Measurements from ENCODE around the gene ATP5MC2. TPM values are rescaled to one million over a fixed set of nuclear protein-coding genes. Genes with fewer than 3 reads are reported as not detected.
"Not testable (repeated sequence)": the region's sequence is repeated elsewhere in the genome, so short reads cannot be mapped to it uniquely, and the experiment has no call there.

ATP5MC2 gene
- total and polyA plus RNA-seq, 10 of the 15 experiments (the other 5 are each of a cell fraction or from before 2014, with no cell fraction given), result 379 to 1,090 (median 525) TPM

- DNase-seq (ENCODE audit: low read depth, low spot score); in situ Hi-C loops (cut with MboI); H3K27me3 ChIP-seq (replicated peaks in 1 of 2; ENCODE audit: control insufficient read depth in 2 of 2, insufficient read depth in 2 of 2, low read length in 1 of 2); H3K9me3 ChIP-seq (replicated peaks; ENCODE audit: control insufficient read depth, insufficient read depth, low read length); H3K4me1 ChIP-seq (ENCODE audit: control insufficient read depth, insufficient read depth, low read length); H3K79me2 ChIP-seq (ENCODE audit: control insufficient read depth, insufficient read depth, low read length); H4K20me1 ChIP-seq (ENCODE audit: control insufficient read depth, insufficient read depth); H3K4me2 ChIP-seq (ENCODE audit: control insufficient read depth, insufficient read depth); H3K27ac ChIP-seq (ENCODE audit: control insufficient read depth, insufficient read depth); intact Hi-C loops (cut with micrococcal nuclease; ENCODE audit: unreplicated experiment); CTCF ChIA-PET; BruUV-seq (replicated peaks); H3K36me3 ChIP-seq (ENCODE audit: control insufficient read depth in 2 of 2, insufficient read depth in 2 of 2, low read length in 1 of 2); FAIRE-seq; H2AFZ ChIP-seq (ENCODE audit: control insufficient read depth, low read depth, low read length); RAD21 ChIA-PET (ENCODE audit: unreplicated experiment); H3K4me3 ChIP-seq; H3K9ac ChIP-seq (ENCODE audit: control insufficient read depth, insufficient read depth, low read length); ATAC-seq: not testable (repeated sequence)
- WGBS (ENCODE audit: insufficient coverage, insufficient replicate concordance, low lambda C conversion rate, missing lambda C conversion rate), result 20% methylated on average over 2 of the region's 4 CpGs
- ChIA-PET SMC1A (ENCODE audit: uncharacterized antibody, unreplicated experiment) (interaction anchor here (0.7 to 2.7 kb wide), 2 partner anchors 12 to 102 kb away, joined by 3 to 8 read pairs; no protein-coding TSS in a partner anchor), POLR2A (interaction anchor here (0.6 kb wide), 1 partner anchor 707 kb away, joined by 3 read pairs; no protein-coding TSS in a partner anchor)
Observed at GRCh38 chr12:53646300-53646699, 29.6 kb downstream of the ATP5MC2 start.

- ChIA-PET POLR2A (interaction anchor here (0.6 kb wide), 2 partner anchors 11 to 454 kb away, joined by 3 to 4 read pairs; no protein-coding TSS in a partner anchor), CTCF (no interaction called here)
- H3K4me3 ChIP-seq, result no peak overlapping the region
Observed at GRCh38 chr12:53645165-53645564, 30.7 kb downstream of the ATP5MC2 start.

More at GRCh38 chr12:53645165-53645564, 30.7 kb downstream of the ATP5MC2 start:
- H3K9ac ChIP-seq (ENCODE audit: control insufficient read depth, insufficient read depth, low read length), result no peak overlapping the region
- RAD21 ChIA-PET (ENCODE audit: unreplicated experiment), result no interaction called here
- intact Hi-C loops (cut with micrococcal nuclease; ENCODE audit: unreplicated experiment) (no loop called here), in situ Hi-C loops (cut with MboI) (no loop called here)
- no peaks in the 10 kb centered on the region for H4K20me1 ChIP-seq (ENCODE audit: control insufficient read depth, insufficient read depth)
- H3K4me1 ChIP-seq (ENCODE audit: control insufficient read depth, insufficient read depth, low read length), result no peaks in the 10 kb centered on the region
- DNase-seq (ENCODE audit: low read depth, low spot score) (no peak), ATAC-seq (no peak), FAIRE-seq (no peak)
- SMC1A ChIA-PET (ENCODE audit: uncharacterized antibody, unreplicated experiment), result interaction anchor here (0.6 kb wide), 1 partner anchor 23 kb away, joined by 3 read pairs; no protein-coding TSS in a partner anchor
- WGBS (ENCODE audit: insufficient coverage, insufficient replicate concordance, low lambda C conversion rate, missing lambda C conversion rate), result 79% methylated on average over 3 of the region's 3 CpGs
- no peaks in the 10 kb centered on the region for H3K27me3 ChIP-seq (replicated peaks in 1 of 2; ENCODE audit: control insufficient read depth in 2 of 2, insufficient read depth in 2 of 2, low read length in 1 of 2)
- TF ChIP-seq MLLT1 (IDR thresholded peaks at IDR 0.05) (no peak), BACH1 (IDR thresholded peaks at IDR 0.05; ENCODE audit: borderline replicate concordance) (no peak), NR2F1 (conservative IDR thresholded peaks at IDR 0.05) (no peak), NFYB (IDR thresholded peaks at IDR 0.05; ENCODE audit: insufficient read depth, low read depth, low read length) (no peak)
- no TSS peak for BruUV-seq (replicated peaks)
- H3K79me2 ChIP-seq (ENCODE audit: control insufficient read depth, insufficient read depth, low read length), result no peaks in the 10 kb centered on the region
- no peaks in the 10 kb centered on the region for H3K36me3 ChIP-seq (ENCODE audit: control insufficient read depth in 2 of 2, insufficient read depth in 2 of 2, low read length in 1 of 2)
- no peak overlapping the region for H3K27ac ChIP-seq (ENCODE audit: control insufficient read depth, insufficient read depth)
- no peak overlapping the region for H2AFZ ChIP-seq (ENCODE audit: control insufficient read depth, low read depth, low read length)
- H3K9me3 ChIP-seq (replicated peaks; ENCODE audit: control insufficient read depth, insufficient read depth, low read length), result no peaks in the 10 kb centered on the region
- no peak overlapping the region for H3K4me2 ChIP-seq (ENCODE audit: control insufficient read depth, insufficient read depth)
